Mucosa of gallbladder (tissue), 1 donor: ENCODE measurements around the gene ZNF100. TPM values are rescaled to one million over a fixed set of nuclear protein-coding genes. Genes with fewer than 3 reads are reported as not detected.
A peak's percentile ranks its signal among the peaks of the same experiment; 100 is the strongest.
"Not testable (repeated sequence)": the region's sequence is repeated elsewhere in the genome, so short reads cannot be mapped to it uniquely, and the experiment has no call there.

Experiments
- DNase-seq: peaks from one replicate; pipeline ENCODE4 v3.0.0-alpha.2; 2020; ENCODE audit warnings: low spot score
- total RNA-seq: library from RNA; stranded (reverse); gene quantifications from one replicate; pipeline ENCODE4 v1.2.1, GENCODE V29; 2021
- donor health status: DM: no; HTN: no; CAD: no.

ZNF100 gene
- 7.6 TPM for total RNA-seq

- peak; percentile 92 for DNase-seq
These were observed at the start of gene ZNF100 for GRCh38 chr19:21767065-21767800. Gene ZNF100, minus strand, starts transcription at chr19:21767579. Its CDS starts 150 bp downstream, at chr19:21767429.

DNA sequence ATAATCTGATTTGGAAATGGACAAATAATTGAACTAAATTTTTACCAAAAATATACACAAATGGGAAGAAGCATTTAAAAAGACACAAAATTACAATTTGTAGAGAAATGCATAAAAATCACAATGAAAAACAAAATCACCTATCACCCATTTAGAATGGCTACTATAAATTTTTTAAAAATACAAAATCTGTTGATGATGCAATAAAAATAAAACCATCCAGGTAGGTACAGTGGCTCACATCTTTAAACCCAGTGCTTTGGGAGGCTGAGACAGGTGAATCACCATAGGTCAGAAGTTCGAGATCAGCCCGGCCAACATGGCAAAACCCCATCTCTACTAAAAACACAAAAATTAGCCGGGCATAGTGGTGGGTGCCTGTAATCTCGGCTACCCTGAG, 45.1 kb upstream of the ZNF100 start:
- DNase-seq, result no peak

GRCh38 chr19:21808400-21809000, 41.1 kb upstream of the ZNF100 start:
- not testable (repeated sequence) for DNase-seq

GRCh38 chr19:21789466-21790085, 22.2 kb upstream of the ZNF100 start:
- DNase-seq, result no peak

DNA sequence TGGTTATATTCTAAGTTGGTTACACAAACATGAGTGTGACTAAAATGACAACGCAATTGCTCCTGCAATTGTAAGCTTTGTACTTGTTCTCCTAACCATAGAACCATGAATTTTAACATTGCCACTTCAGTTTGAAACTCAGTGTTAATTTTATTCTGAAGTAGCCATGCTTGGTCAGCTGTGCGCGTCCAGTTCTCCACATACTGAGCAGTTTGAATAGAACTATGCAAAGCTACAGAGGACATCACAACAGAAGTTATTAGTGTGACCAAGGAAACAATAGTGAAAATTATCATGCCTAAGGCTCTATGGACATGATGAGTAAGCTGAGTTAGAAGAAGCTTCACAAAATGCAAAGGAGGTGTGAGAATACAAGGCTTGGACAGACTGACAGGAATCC, 19.6 kb upstream of the ZNF100 start:
- no peak for DNase-seq

DNA sequence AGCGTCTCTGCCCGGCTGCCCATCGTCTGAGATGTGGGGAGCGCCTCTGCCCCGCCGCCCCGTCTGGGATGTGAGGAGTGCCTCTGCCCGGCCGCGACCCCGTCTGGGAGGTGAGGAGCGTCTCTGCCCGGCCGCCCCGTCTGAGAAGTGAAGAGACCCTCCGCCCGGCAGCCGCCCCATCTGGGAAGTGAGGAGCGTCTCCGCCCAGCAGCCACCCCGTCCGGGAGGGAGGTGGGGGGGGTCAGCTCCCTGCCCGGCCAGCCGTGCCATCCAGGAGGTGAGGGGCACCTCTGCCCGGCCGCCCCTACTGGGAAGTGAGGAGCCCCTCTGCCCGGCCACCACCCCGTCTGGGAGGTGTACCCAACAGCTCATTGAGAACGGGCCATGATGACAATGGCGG, 8.4 kb upstream of the ZNF100 start:
- not testable (repeated sequence) for DNase-seq

DNA sequence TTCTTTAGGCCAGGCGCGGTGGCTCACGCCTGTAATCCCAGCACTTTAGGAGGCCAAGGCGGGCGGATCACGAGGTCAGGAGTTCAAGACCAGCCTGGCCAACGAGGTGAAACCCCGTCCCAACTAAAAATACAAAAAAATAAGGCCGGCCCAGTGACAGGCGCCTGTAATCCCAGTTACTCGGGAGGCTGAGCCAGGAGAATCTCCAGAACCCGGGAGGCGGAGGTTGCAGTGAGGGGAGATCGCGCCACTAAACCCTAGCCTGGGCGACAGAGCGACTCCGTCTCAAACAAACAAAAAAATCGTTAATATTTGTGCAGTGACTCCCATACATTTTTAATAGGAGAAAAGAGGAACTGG, 694 bp downstream of the ZNF100 start:
- DNase-seq, result not testable (repeated sequence)

- DNase-seq, result no peak
These were observed 2.2 kb downstream of the ZNF100 start for GRCh38 chr19:21765151-21765550.

- not testable (repeated sequence) for DNase-seq
These were observed 5.8 kb downstream of the ZNF100 start for GRCh38 chr19:21761547-21761946.

DNA sequence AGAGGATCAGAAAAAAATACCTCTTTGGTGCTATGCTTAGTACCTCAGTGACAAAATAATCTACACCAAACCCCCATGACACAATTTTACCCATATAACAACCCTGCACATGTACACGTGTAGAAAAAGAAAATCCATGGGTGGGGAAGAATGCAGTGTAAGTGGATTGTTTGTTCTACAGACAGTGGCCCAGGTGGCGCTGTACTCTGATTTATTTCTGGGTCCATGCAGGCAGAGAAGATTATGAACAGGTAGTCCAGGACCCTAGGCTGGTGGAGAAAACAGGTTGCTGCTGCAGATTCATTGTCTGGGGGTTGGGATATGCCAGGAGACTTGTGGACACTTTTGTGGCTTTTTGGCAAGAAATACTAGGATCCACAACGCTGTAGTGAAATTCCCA, 9.1 kb downstream of the ZNF100 start:
- DNase-seq, result no peak

- DNase-seq, result not testable (repeated sequence)
These were observed 11.8 kb downstream of the ZNF100 start for GRCh38 chr19:21755555-21755954.

DNA sequence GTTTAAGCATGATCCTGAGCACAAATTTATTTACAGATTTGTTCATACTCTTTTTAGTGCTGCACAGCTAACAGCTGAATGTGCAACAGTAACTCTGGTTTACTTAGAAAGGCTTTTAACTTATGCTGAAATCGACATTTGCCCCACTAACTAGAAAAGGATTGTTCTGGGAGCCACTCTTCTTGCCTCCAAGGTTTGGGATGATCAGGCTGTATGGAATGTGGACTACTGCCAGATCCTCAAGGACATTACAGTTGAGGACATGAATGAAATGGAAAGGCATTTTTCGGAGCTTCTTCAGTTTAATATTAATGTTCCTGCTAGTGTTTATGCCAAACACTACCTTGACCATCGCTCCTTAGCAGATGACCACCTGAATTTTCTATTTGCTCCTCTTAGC, 16.0 kb downstream of the ZNF100 start:
- no peak for DNase-seq

GRCh38 chr19:21750586-21751128, 16.7 kb downstream of the ZNF100 start:
- DNase-seq, result no peak

DNA sequence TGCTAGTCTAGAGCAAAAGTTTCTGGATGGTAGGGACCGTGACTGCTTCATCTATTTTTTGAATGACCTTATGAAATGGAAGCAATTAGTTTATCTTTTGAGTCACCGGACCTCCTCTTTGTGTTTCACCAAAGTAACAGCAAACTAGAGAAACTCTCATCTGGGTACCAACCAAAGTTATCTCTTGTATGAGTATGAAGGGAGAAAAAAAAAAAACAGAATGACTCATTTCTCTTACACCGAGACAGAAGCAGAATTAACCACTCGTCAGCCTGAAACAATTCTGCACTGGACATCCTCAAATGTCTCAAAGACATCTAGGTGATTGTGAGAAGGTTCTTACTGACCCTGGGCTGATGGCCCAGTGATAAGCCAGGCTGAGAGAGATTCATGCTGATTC, 18.3 kb downstream of the ZNF100 start:
- no peak for DNase-seq

GRCh38 chr19:21748088-21748487, 19.3 kb downstream of the ZNF100 start:
- no peak for DNase-seq

DNA sequence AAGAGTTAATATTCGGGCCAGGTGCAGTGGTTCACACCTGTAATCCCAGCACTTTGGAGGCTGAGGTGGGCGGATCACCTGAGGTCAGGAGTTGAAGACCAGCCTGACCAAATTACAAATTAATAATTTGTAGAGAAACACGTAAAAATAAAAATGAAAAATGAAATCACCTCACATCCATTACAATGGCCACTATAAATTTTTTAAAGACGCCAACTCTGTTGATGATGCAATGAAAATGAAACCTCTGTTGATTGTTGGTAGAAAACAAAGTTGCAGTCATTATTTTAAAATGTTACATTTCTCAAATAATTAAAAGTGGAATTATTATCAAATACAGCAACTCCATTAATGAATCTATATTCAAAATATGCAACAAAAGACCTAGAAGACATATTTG, 26.8 kb downstream of the ZNF100 start:
- no peak for DNase-seq

GRCh38 chr19:21726942-21727747, 40.2 kb downstream of the ZNF100 start:
- DNase-seq, result not testable (repeated sequence)

- DNase-seq, result no peak
These were observed 53.6 kb downstream of the ZNF100 start for GRCh38 chr19:21713761-21714160.

GRCh38 chr19:21709464-21709863, 57.9 kb downstream of the ZNF100 start:
- DNase-seq, result no peak

GRCh38 chr19:21707878-21708277, 59.5 kb downstream of the ZNF100 start:
- not testable (repeated sequence) for DNase-seq

DNA sequence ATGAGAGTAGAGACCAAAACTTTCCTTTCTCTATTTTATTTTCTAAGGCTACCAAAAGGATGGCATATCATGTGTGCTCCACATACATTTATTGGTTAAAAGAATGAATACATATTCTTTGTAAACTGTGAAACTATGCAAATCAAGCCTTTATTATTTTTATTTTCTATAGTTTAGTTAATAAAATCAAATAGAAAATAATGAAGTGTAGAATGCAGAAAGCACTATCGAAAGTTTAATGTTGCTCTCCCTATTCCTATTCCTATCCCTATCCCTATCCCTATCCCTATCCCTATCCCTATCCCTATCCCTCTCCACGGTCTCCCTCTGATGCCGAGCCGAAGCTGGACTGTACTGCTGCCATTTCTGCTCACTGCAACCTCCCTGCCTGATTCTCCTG, 60.3 kb downstream of the ZNF100 start:
- no peak for DNase-seq

DNA sequence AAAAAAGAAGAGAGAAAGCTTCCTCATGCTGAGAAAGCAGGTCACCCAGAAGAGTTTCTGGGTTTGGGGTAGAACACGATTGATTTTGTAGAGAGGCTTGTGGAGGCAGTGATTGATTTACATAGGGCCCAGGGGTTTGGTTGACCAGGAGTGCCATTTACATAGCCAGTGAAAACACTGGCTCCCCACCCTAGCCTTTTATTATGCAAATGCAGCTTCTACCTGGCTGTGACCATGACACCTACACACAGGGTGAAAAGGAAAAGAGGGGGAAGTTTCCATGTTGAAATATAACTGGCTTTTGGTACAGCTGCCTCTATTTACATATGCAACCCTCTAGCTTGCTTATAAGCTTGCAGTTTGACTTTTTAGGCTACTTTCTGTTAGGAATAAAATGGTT, 62.0 kb downstream of the ZNF100 start:
- no peak for DNase-seq
